PC-3 (cell line): ENCODE data around the gene BAX.

ENCODE experiments used
- EZH2 ChIP-seq: fragments of 300-600 bp; sonication (generic); IDR thresholded peaks from one replicate; pipeline ENCODE4 v1.6.1; 2017; ENCODE audit warnings: antibody characterized with exemption, mild to moderate bottlenecking, low read length; ENCODE audit not compliant: unreplicated experiment
- TF ChIP-seq, protein P1 (sequence below): fragments of 300-600 bp; sonication (generic); conservative IDR thresholded peaks from 2 replicates; pipeline ENCODE4 v1.5.1; 2017; ENCODE audit warnings: antibody characterized with exemption, low read depth, mild to moderate bottlenecking, low read length

DNA sequence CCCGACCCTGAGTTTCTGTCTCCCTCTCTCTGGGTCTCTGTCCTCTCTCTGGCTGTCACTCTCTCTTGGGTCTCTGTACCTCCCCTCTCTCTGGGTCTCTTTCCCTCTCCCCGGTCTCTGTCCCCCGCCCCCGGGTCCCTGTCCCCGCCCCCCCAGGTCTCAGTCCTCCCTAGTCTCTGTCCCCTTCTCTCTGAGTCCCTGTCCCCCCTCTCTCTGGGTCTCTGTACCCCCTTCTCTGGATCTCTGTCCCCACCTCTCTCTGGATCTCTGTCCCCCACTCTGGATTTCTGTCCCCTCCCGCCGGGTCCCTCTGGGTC lies 8.1 kb downstream of the BAX start:
- TF ChIP-seq EZH2 = no peak
- TF ChIP-seq, protein P1, sequence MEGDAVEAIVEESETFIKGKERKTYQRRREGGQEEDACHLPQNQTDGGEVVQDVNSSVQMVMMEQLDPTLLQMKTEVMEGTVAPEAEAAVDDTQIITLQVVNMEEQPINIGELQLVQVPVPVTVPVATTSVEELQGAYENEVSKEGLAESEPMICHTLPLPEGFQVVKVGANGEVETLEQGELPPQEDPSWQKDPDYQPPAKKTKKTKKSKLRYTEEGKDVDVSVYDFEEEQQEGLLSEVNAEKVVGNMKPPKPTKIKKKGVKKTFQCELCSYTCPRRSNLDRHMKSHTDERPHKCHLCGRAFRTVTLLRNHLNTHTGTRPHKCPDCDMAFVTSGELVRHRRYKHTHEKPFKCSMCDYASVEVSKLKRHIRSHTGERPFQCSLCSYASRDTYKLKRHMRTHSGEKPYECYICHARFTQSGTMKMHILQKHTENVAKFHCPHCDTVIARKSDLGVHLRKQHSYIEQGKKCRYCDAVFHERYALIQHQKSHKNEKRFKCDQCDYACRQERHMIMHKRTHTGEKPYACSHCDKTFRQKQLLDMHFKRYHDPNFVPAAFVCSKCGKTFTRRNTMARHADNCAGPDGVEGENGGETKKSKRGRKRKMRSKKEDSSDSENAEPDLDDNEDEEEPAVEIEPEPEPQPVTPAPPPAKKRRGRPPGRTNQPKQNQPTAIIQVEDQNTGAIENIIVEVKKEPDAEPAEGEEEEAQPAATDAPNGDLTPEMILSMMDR = no peak
